ENCODE data around the gene PRKCA. TPM values are rescaled to one million over a fixed set of nuclear protein-coding genes. Genes with fewer than 3 reads are reported as not detected.
"Not testable (repeated sequence)": the region's sequence is repeated elsewhere in the genome, so short reads cannot be mapped to it uniquely, and the experiment has no call there.

The PRKCA gene
- total RNA-seq, 4 donors from 2014 or later: 26.0 to 89.0 (median 32.8) TPM

DNA sequence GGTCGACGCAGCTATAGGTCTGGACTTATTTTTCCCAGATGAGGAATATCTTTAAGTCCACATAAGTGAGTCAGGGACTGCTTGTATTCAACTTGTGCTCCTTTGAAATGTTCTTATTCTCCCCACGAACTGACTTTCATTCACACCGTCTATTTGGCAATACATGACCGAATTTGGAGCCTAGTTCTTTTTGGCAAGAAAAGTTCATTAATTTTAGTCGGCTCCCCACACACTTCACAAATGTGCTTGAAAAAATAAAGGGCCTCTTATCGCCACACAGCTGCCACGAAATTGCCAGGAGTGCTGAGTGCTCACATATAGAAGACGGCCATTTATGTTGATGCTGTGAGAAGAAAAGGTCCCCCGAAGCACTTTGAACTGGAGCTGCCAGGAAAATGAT is 152.6 kb downstream of the PRKCA start:
- Histone ChIP-seq H3K4me1 (peaks cover 0 to 10% (median 0%) of the 10 kb centered on the region in 3 donors), H3K27ac (no peak overlapping the region), H3K27me3 (no peaks in the 10 kb centered on the region), H3K4me3 (no peak overlapping the region), H3K9me3 (no peaks in the 10 kb centered on the region), H3K36me3 (no peaks in the 10 kb centered on the region)
- ATAC-seq: no peak
- TF ChIP-seq POLR2AphosphoS5 (IDR thresholded peaks at IDR 0.05) (peak; percentile 41), CTCF (IDR thresholded peaks at IDR 0.05) (no peak), EP300 (IDR thresholded peaks at IDR 0.05) (no peak), POLR2A (IDR thresholded peaks at IDR 0.05) (no peak)
- 36 to 67% methylated on average over 1 to 10 of the region's 10 CpGs for WGBS, 2 donors (ENCODE audit: low coverage in 1 of 2)

DNA sequence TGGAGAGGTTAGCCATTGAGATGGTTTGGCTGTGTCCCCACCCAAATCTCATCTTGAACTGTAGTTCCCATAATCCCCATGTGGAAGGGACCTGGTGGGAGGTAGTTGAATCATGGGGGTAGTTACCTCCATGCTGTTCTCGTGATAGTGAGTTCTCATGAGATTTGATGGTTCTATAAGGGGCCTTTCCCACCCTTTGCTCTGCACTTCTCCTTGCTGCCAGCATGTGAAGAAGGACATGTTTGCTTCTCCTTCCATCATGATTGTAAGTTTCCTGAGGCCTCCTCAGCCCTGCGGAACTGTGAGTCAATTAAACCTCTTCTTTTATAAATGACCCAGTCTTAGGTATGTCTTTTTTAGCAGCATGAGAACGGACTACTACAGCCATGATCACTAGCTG is 155.1 kb downstream of the PRKCA start:
- not testable (repeated sequence) for H3K27me3 ChIP-seq, H3K27ac ChIP-seq, H3K36me3 ChIP-seq, ATAC-seq, H3K9me3 ChIP-seq, H3K4me3 ChIP-seq
- WGBS, 2 donors (ENCODE audit: low coverage in 1 of 2): 96 to 100% methylated on average over 2 to 3 of the region's 3 CpGs
- H3K4me1 ChIP-seq: peaks cover 0 to 18% (median 0%) of the 10 kb centered on the region in 3 donors

DNA sequence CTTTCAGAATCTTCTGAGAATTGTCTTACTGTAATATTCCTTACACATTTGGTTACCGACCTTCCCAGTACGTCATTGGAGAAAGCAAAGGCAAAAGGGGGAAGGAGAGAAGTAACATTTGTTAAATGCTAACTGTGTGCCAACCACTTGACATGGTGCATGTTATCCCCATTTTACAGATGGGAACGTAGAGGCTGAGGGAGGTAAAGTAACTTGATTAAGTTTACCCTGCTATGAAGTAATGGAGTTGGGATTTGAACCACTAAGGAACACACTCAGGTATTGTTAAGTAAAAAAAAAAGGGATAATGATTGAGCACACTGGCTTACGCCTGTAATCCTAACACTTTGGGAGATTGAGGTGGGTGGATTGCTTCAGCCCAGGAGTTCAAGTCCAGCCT is 156.4 kb downstream of the PRKCA start:
- WGBS, 2 donors (ENCODE audit: low coverage in 1 of 2): 100% methylated on average over 1 to 3 of the region's 4 CpGs
- no peaks in the 10 kb centered on the region for H3K27me3 ChIP-seq
- no peaks in the 10 kb centered on the region for H3K36me3 ChIP-seq
- peaks cover 0 to 18% (median 0%) of the 10 kb centered on the region in 3 donors for H3K4me1 ChIP-seq
- peak overlapping the region in 2 of 4 donors; percentile 42 to 48 for H3K27ac ChIP-seq
- H3K4me3 ChIP-seq: no peak overlapping the region
- no peak for TF ChIP-seq POLR2AphosphoS5 (IDR thresholded peaks at IDR 0.05)
- no peak for TF ChIP-seq POLR2A (IDR thresholded peaks at IDR 0.05)
- no peak for TF ChIP-seq CTCF (IDR thresholded peaks at IDR 0.05)
- no peak for TF ChIP-seq EP300 (IDR thresholded peaks at IDR 0.05)
- H3K9me3 ChIP-seq: no peaks in the 10 kb centered on the region
- no peak for ATAC-seq

DNA sequence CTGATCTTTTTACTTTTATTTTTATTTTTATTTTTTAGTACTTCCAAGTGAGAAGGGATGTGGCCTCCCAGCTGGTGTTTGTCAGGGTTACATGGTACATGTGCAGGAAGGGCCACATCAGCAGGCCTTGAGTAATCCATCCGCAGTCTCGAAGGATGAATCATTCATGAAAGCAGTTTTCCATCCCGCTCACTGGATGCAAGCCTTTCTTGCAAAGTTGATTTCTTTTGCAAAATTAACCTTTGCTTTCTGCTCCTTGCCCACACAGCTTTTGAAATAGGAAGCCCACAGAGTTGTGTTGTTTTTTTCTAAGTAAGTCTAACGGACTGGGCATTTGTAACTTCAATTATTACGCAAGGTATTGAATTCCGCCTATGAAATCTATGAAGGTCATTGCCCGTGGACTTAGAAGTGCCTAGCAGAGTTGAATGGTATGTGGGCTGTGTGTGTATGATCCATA is 157.4 kb downstream of the PRKCA start:
- peak; percentile 91 for ATAC-seq
- Histone ChIP-seq H3K9me3 (no peaks in the 10 kb centered on the region), H3K4me1 (peaks cover 0 to 15% (median 0%) of the 10 kb centered on the region in 3 donors), H3K27ac (peak overlapping the region in 3 of 4 donors; percentile 17 to 48 (median 42)), H3K4me3 (no peak overlapping the region), H3K36me3 (no peaks in the 10 kb centered on the region), H3K27me3 (no peaks in the 10 kb centered on the region)
- 57 to 76% methylated on average over 7 of the region's 7 CpGs for WGBS, 2 donors (ENCODE audit: low coverage in 1 of 2)
- no peak for TF ChIP-seq POLR2A (IDR thresholded peaks at IDR 0.05)
- TF ChIP-seq POLR2AphosphoS5 (IDR thresholded peaks at IDR 0.05): peak; percentile 87

- ATAC-seq: no peak
- Histone ChIP-seq H3K36me3 (no peaks in the 10 kb centered on the region), H3K4me3 (no peak overlapping the region), H3K27me3 (no peaks in the 10 kb centered on the region), H3K4me1 (peaks cover 0 to 10% (median 0%) of the 10 kb centered on the region in 3 donors), H3K9me3 (no peaks in the 10 kb centered on the region), H3K27ac (peak overlapping the region in 2 of 4 donors; percentile 17 to 20)
- 83 to 100% methylated on average over 1 of the region's 6 CpGs for WGBS, 2 donors (ENCODE audit: low coverage in 1 of 2)
- no peak for TF ChIP-seq POLR2A (IDR thresholded peaks at IDR 0.05)
- no peak for TF ChIP-seq CTCF (IDR thresholded peaks at IDR 0.05)
- no peak for TF ChIP-seq EP300 (IDR thresholded peaks at IDR 0.05)
- TF ChIP-seq POLR2AphosphoS5 (IDR thresholded peaks at IDR 0.05): no peak
Observed at GRCh38 chr17:66460558-66460957, 158.1 kb downstream of the PRKCA start.

DNA sequence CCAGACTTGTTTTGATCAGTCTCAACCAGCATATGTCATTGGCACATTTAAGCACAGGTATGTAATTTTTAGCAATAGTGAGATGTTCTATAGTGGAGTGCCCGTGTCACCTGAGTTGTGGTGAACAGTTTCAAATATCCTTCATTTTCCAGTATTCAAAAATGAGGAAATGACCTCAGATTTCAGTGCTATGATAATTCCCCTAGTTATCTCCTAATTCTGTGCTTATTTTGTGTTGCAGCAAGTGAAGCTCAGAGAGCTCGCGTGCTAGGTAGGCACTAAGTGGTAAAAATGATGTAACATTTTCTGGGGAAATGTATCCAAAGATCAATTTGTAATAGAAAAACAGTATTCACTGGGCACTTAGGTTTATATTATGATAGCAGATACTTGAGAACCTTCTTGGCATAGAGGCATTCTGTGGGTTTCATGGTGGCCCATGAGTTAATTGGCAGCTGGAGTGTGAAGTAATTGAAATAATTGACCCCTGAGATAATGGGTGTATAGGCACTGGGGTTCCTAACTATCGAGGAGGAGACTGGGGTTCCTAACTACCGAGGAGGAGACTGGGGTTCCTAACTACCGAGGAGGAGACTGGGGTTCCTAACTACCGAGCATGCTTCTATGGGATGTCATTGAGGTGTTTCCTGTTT is 159.1 kb downstream of the PRKCA start:
- WGBS, 2 donors (ENCODE audit: low coverage in 1 of 2): 76 to 91% methylated on average over 7 of the region's 7 CpGs
- H3K4me1 ChIP-seq: peaks cover 0 to 18% (median 4%) of the 10 kb centered on the region in 3 donors
- no peaks in the 10 kb centered on the region for H3K36me3 ChIP-seq
- H3K27me3 ChIP-seq: no peaks in the 10 kb centered on the region
- TF ChIP-seq CTCF (IDR thresholded peaks at IDR 0.05): no peak
- no peak for TF ChIP-seq POLR2A (IDR thresholded peaks at IDR 0.05)
- no peak overlapping the region for H3K27ac ChIP-seq
- H3K4me3 ChIP-seq: no peak overlapping the region
- no peak for ATAC-seq
- H3K9me3 ChIP-seq: no peaks in the 10 kb centered on the region

Measured in gastroesophageal sphincter (tissue), 4 donors.